Measurements from ENCODE around the gene DGKQ.
"Not testable (repeated sequence)": the region's sequence is repeated elsewhere in the genome, so short reads cannot be mapped to it uniquely, and the experiment has no call there.

The DGKQ gene

GRCh38 chr4:921830-922331, 51.5 kb downstream of the DGKQ start:
- no peak for DNase-seq (ENCODE audit: low read depth)

GRCh38 chr4:919004-919680, 54.2 kb downstream of the DGKQ start:
- not testable (repeated sequence) for DNase-seq (ENCODE audit: low read depth)

- DNase-seq (ENCODE audit: low read depth), result not testable (repeated sequence)
Observed at GRCh38 chr4:918591-918990, 54.8 kb downstream of the DGKQ start.

- no peak for DNase-seq (ENCODE audit: low read depth)
Observed at GRCh38 chr4:917992-918391, 55.4 kb downstream of the DGKQ start.

- DNase-seq (ENCODE audit: low read depth), result no peak
Observed at GRCh38 chr4:917466-917865, 55.9 kb downstream of the DGKQ start.

GRCh38 chr4:915595-915994, 57.8 kb downstream of the DGKQ start:
- no peak for DNase-seq (ENCODE audit: low read depth)

- no peak for DNase-seq (ENCODE audit: low read depth)
Observed at GRCh38 chr4:915041-915474, 58.3 kb downstream of the DGKQ start.

- DNase-seq (ENCODE audit: low read depth), result no peak
Observed at GRCh38 chr4:914531-914930, 58.8 kb downstream of the DGKQ start.

- DNase-seq (ENCODE audit: low read depth), result no peak
Observed at GRCh38 chr4:913280-913618, 60.1 kb downstream of the DGKQ start.

GRCh38 chr4:912548-913279, 60.7 kb downstream of the DGKQ start:
- no peak for DNase-seq (ENCODE audit: low read depth)

- no peak for DNase-seq (ENCODE audit: low read depth)
Observed at GRCh38 chr4:911871-912490, 61.4 kb downstream of the DGKQ start.

- no peak for DNase-seq (ENCODE audit: low read depth)
Observed at GRCh38 chr4:911221-911751, 62.1 kb downstream of the DGKQ start.

- DNase-seq (ENCODE audit: low read depth), result no peak
Observed at GRCh38 chr4:910366-911091, 62.8 kb downstream of the DGKQ start.

- DNase-seq (ENCODE audit: low read depth), result no peak
Observed at GRCh38 chr4:909821-910220, 63.5 kb downstream of the DGKQ start.

- no peak for DNase-seq (ENCODE audit: low read depth)
Observed at GRCh38 chr4:909131-909571, 64.2 kb downstream of the DGKQ start.

All from fibroblast of gingiva (primary cell).